GM18868 (cell line): ENCODE results near the gene SMAD6.

Experiments
- ATAC-seq: cut with Tn5 transposase; IDR thresholded peaks from one replicate; pipeline ENCODE4 v1.9.1; 2021; ENCODE audit warnings: mild to moderate bottlenecking, moderate library complexity; ENCODE audit not compliant: unreplicated experiment

SMAD6 gene

DNA sequence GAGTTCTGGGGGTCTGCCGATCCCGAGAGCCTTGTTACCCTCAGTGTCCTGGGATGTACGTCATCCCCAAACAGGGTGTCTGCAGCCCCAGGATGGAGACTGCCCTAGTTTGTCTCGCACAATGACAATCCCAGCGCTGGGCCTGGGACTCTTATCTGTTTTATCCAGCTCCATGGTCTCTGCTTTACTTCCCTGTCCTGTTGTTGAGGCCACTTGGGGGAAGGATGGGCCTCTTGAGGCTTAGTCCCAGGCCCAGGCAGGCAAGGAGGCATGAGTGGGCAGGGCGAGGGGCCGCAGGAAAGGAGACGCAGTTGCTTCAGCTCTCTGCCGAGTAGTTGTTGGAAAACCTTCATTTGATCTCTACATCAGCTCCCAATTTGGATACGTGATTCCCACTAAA lies 17.4 kb downstream of the SMAD6 start:
- no peak for ATAC-seq

DNA sequence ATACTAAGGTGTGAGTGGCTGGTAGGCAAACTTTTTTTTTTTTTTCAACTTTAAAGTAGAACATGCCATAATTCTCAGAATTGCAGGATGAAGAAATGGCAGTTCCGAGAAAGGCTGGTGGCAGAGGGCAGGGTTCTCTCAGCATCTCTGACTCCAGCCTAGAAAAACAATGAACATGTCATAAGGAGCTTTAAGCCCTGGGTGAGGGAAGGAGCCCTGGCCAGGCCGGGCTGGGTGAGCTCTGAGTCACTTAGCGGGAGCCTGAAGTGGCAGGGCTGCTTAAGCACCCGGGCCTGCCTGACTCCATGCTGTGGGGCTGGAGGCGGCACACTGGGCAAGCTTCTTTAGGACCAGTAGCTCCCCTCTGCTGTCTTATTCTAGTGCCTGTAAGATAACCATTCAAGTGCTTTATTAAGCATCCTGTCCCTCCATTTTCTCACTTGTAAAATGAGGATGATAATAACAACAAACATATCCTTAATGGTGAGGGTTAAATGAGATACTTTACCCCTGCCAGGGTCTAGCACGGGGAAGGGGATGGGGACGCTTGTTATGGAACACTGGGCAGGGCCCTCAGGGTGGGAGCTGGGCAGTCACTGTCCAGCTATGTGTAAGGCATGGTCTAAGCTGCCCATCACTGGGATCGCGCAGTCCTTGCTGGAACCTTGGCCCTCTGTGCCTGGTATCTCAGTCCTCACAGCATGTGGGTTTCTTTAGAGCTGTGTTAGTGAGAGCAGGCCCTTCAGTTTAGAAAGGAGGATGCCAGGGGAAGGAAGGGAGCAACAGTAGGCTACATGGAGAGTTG lies 18.4 kb downstream of the SMAD6 start:
- no peak for ATAC-seq

DNA sequence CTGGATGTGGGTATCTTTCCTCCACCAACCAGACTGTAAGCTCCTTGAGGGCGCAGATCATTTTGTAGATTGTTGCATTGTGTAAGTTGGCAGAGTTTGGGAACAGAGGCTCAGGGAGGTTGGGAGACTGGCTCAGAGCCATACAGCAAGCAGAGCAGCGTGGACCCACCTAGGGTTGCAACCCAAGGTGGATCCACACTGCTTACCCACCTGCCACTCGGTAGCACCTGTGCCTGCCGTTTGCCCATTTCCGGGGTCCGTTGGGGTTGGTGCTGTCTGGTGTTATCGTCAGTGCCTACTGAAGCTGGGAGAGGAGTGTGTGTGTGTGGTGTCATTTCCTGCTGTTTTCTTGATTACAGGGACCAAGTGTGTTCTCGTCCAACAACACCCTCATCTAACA lies 19.0 kb downstream of the SMAD6 start:
- no peak for ATAC-seq

DNA sequence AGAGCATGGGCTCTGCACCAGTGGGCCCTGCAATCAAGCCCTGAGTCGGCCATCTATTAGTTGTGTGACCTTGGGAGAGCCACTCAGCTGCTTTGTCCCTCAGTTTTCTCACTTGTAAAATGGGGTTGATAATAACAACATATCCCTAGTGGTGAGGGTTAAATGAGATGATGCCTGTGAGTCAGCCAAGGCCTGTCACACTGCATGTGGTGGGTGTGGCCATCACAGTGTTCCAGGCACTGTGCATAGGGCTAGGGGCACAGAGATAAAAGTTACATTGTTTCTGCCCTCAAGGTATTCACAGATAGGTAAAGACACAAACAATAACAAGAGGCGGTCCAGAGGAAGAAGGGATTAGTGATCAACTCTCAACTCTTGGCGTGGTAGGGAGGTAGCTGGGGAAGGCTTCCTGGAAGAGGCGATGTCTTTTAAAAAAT lies 19.5 kb downstream of the SMAD6 start:
- no peak for ATAC-seq

DNA sequence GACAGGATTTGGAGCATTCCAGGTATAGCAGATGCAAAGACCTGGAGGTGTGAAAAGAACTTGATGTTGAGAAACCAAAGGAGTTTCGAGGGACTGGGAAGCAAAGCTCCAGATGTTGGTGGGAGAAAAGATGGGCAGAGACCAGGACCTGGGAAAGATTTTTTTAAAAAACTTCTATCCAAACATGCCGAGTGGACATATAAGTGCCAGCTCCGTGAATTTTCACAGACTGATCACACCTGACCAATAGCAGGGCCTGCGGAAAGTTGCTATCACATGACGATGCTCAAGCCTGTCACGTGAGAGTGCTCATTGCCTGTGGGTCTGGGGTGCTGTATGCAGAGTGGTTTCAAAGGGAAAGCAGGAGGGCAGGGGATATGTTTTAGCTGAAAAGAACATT lies 19.9 kb downstream of the SMAD6 start:
- no peak for ATAC-seq

DNA sequence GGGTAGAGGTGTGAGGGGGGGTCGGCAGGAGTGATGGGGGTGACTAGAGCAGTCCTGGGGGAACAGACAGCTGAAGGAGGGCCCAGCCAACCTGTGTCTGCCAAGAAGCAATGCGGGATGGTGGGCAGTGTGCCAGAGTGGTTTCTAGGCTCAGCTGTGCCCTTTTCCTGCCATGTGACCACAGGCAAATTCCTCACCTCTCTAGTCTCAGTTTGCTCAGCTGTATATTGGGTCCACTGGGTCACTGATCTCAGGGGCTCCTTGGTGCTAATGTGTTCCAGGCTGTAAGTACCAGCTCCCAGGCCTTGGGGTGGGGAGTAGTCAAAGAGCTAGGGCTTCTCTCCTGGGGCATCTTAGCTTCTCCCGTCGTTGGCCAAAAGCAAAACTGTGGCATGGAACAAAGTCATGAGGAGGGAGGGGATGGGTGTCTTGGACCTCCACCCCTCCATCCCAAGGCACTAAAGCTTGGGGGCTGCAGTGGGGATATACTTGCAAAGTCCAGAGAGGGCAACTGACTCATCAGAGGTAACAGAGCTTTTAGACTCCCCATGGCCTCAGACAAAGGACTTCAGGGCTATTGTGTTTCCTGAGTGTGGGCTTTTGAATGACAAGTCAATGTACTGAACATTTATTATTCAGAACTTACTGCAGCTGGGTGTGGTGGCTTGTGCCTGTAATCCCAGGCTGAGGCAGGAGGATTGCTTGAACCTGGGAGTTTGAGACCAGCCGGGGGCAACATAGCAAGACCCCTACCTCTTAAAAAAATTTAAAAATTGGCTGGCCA lies 20.9 kb downstream of the SMAD6 start:
- no peak for ATAC-seq

DNA sequence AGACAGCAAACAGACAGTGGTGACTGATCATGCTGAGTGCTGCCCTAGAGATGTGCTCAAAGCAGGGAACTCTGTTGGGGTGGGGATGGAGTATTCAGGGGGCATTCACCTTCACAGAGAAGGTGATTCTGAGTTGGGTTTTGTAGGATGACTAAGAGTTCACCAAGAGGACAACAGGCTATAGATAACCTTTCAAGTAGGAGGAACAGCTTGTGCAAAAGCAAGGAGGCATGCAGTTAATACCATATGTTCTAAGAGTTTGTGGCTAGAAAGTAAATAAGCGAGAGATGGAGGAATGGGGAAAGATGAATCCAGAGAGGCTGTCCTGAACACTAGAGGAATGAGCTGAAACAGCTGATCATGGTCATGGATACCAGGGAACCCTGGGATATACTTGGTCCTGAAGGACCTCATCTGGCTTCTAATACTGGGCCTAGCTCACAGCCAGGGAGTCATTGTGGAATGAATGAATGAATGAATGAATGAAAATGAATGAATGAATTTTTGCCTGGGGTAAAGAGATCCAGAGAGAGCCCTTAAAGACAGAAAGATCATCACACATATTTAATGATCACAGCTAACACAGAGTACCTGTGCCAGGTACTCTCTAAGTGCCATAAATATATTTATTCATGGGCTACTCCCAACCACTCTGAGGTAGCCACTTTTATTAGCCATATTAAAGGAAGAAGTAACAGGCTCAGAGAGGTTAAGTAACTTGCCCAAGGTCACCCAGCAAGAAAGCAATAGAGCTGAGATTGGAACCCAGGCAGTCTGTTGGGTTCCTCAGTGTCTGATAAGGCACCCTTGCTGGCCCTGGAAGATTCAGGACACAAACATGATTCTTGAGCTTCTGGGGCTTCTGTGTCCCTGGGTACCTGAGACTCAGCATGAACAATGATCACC lies 22.0 kb downstream of the SMAD6 start:
- ATAC-seq = no peak

DNA sequence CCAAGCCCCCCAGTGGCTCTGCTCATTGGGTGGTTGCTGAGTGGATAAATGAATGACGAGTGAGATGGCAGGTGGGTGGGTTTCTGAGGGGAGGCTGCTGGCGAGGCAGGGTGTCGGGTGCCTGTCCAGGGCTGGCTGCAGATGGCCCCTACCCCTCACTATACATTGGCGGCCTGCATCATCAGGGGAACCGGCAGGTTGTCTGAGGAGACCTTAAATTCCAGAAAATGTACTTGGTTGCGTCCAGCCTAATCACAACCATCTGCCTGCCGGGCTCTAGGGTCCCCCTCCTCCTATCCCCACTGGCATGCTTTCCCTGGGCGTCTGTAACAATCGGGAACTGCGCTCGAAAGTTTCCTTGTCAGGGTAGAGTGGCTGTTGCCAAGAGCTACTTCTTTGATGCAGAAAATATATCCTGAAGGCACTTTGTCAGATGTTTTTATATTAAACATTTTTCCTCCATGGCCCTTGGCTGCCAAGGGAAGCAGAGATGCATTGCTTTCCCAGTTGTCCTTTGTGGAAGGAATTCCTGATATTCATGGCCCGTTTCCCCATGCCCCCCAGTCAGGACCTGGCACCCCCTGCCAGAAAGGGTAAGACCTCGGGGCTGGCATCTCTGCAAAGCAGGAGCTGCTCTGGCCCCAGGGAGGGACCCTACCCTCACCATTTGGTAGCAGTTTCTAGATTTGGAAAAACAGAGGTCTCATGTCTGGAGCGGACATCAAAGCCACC lies 22.9 kb downstream of the SMAD6 start:
- no peak for ATAC-seq

DNA sequence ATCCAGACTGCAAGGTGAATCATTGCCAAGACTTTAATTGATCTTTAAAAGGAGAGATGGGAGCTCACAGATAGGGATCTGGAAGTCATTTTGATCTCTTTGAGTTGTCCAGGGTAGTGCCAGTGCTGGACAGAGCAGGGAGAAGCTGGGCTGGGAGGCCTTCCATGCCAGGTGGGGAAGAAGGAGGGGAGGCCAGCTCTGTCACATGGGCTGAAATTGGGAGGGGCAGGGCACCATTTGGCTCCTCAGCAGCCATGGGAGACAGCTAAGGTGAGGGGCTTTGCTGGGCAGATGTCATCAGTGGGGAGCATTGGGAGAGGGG lies 23.4 kb downstream of the SMAD6 start:
- ATAC-seq = no peak

DNA sequence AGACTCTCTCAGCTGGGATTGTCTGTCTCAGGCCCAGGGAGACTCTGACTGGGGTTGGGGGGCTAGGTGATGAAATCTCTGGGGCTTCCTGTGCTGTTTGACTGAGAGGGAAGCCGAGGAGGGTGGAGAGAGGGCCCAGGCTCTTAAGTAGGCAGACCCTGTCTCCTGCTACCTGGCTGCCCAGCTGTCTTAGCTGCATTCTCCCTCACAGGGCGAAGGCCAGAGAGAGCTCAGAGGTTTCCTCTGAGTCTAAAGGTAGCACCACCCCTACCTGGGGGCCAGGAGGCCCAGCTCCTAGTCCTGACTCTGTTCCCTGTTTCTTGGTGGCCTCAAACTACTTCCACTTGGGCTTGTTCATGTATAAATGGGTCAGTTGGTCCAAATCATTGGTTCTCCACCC lies 24.4 kb downstream of the SMAD6 start:
- no peak for ATAC-seq

DNA sequence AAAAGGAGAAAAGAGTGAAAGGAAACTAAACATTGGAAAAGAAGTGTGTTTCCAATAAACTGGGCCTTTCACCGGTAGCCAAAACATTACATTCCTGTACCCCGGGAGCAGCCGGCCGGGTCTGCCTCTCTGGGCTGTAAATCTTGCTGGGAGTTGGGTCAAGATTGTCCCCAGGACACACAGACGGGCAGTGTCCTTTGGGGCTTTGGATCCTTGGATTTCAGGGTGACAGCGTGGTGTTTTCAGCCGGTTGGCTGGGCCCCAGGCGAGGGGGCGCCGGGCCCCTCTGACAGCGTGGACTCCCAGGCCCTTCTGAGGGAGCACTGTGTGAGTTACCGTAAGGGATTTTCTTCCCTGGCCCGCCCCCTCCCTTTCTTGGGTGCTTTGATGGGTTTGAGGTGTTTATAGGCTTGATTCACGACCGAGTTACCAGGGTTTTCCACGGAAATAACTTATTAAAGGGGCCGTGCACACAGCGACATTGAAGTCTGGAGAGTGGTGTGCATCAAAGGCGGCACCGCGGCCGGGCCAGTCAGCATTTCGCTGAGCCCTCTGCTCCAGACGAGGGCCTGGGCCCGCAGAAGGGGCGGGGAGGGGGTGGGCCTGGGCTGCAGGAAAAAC lies 27.4 kb downstream of the SMAD6 start:
- ATAC-seq = no peak

DNA sequence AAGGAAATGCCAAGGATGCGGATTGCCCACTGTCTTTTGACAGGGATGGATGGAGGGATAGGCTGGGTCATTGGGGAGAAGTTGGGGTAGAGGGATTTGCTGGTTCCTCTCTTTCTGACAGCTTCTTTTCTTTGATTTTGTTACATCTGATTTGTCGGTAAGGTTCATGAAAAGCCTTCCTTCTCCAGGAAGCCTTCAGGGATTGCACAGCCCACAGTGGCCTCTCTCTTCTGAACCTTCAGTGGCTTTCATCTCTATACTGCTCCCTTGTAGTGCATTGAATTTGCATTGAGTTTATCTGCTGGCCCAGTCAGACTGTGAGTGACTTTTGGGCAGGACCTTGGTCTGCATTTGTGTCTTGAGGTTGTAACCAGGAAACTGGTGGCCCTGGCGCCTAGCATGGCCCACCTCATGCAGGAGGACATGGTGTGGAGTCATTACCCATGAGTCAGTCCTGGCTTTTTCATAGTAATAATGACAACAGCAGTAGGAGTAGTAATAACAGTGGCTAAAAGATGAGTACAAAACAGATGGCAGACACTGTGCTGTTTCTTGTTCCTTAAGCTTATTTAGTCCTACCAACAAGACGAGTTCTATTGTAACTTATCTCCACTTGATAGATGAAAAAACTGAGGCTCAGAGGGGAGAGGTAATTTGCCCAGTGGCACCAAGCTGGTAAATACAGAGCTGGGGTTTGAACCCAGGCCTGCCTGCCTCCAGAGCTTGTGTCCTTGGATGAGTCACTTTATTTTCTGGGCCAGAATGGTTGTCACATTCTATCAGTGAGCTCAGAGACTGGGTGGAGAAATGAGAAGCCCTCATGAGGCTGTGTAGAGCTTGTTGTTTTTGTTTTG lies 28.4 kb downstream of the SMAD6 start:
- ATAC-seq = no peak

DNA sequence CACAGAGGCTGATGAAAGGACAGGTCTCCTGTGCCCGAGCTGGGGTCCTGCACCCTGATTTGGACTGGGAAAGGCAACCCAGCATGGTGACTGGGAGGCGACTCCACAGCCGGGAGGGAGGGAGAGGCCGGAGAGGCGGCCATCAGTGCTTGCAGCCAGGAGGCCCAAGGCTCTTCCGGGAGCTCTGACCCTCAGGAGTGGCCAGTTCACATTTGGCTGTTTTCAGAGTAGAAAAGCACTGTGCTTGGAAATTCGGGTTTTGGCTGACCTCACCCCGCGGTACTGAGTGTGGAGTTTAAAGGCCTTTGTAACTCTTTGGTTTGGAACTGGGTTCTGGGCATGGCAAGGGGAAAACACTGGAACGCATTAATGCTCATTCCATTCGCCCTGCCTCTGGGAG lies 31.9 kb downstream of the SMAD6 start:
- no peak for ATAC-seq

DNA sequence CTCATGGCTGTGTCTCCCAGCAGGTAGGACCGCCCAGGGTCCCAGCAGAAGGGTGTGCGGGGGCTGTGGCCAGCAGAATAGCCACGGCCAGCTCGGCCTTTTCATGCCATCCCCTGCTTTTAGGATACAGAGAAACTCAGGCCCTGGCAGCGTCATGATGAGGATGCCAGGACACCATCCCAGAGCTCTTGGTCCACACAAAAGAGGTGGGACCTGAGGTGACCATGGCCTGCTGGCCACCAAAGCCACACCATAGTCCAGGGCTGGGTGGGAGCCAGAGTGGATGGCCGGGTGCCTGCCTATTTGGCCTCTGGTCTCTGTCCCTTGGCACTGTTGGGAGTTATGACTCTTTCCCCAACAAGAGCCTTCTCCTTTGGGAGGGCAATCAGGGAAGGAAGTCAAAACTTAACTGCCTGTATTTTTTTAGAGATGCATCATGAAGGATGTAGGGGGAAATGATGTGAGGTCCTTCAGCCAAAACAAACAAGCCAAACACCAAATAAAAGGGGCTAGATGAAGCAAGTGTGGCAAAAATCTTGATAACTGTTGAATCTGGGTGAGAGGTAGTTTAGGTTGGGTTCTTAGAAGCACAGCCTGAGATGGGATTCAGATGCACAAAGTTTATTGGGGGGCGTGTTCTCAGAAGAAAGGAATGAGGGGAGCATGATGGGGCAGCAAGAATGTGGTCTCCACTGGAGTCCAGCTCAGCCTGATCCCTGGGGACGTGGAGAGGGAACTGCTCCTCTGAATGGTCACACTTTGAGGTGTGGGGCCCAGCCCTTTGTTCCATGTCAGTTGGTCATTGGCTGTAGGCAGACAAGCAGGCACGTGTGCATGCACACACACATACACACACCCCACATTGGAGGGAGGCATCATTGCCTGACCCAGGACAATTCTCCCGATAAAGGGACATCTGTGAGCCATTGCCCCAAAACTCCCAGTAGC lies 33.2 kb downstream of the SMAD6 start:
- no peak for ATAC-seq

DNA sequence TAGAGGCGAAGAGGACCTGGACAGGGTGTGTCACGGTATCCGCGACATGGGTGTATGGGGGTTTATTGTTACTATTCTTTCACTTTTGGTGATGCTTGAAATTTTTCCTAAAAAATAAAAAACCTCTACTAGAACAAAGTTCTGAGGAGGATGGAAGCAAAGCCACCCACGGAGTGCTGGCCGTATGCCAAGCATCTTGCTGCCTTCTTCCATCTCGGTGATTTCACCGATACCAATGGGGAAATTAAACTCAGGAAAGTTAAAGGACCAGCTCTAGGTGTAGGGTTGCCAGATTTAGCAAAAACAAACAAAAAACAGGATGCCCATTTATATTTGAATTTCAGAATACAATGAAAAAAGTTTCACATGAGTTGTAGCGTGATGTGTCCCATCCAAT lies 33.9 kb downstream of the SMAD6 start:
- no peak for ATAC-seq

DNA sequence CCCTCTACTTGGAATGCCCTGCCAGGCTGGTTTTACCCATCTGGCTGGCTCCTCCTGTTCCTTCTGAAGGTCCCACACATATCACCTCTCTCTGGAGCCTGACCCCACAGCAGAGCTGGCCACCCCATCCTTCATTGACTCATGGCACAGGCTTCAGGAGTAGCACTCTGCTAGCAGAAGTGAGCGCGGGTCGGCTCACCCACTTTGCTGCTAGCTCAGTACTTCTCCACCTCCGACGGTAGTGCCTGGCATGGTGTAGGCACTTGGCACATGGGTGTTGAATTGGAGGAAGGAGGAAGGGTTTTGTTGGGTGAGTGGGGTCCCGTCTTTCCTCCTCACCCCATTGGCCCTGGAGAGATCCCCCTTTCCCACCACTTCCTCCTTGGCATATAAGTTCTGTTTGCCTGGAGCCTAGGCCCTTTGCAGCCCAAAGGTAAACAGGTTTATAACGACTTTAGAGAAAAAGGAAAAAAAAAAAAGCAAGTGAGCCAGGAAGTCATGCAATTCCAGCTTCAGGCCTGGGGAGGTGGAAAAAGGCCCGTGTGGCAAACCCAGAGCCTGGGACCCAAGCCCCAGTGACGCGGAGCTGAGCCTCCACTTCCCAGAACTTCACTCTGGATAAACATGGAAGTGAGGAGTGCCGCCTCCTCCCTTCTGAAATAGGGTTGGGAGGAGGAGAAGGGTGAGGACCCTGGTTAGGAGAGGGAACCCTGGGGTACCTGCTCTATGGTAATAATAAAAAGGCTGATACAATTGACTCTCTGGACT lies 35.4 kb downstream of the SMAD6 start:
- no peak for ATAC-seq

DNA sequence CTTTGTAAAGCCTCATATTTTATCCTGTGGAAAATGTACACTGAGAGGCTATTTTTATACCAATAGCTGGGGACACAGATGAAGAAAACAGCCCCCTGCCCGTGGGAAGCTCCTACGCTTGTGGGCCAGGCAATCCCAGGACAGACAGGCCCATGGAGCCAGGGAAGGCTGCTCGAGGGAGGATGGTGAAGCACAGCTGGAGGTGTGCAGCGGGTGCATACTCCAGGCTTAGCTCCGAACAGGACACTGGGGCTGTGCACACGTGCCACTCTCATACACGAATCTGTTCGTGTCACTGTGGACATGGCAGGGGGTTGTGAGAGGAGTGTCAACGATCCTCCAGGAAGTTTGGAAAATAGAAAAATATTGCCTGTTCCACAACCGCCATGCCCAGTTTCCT lies 36.1 kb downstream of the SMAD6 start:
- ATAC-seq = no peak

DNA sequence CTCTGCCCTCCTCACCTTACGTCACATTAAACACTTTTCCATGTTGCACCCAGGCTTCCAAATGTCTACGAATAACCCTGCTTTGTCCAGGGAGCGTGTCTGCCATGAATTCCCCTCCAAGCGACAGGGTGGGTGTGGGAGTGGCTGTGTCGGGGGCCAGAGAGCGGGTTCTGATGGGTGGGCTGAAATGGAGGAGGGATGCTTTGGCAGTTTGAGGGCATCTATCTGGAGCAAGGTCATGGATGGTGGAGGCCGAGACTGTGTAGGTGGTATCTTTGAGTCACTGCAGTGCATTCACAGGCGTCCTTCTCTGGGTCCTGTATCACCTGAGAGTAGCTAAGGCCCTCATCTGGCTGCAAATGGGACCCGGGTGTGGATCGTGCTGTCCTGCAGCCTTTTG lies 36.6 kb downstream of the SMAD6 start:
- no peak for ATAC-seq
